Measurements from ENCODE around the gene ADNP.

The ADNP gene

DNA sequence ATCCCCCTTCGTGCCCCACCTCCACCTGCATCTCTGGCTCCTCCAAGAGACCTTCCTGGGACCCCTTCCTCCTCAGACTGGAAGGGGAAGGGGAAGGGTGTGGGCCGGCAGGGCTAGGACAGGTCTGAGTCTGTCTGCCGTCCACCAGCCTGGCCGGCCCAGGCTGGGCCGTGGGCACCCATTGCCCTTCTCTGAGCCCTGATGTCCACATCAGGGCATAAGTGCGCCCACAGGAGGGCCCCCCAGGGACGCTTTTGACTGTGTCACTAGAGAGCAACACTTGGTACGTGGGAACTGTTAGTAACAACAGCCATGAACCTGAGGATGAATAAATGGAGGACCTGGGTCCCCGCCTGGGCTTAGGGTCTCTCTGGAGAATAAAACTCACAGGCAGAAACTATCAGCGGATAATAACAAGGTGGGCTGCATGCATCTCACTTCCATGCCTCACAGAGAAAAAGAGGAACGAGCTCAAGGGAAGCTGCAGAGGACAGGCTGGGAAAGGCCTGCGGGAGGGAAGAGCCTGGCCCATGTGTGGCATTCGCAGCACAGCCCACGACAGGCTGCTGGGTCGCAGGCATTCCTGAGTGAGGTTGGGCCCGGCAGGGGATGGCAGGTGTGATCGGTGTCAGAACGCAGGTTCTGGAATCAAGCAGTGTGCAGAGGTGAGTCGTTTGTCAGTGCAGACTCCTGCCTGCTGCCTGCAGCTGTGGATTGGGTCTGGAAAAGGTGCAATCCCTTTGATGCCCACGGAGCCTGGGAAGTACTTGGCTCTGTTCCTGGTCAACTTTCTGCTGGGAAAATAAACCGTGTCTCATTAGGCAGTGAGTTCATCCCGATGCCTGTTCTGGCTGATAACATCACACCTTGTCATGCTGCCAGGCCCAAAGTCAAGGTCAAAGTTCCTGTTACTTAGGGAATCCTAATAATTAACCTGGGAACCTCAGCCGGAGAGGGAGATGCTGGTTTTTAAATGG is 75.5 kb downstream of the ADNP start:
- TF ChIP-seq, protein P1, sequence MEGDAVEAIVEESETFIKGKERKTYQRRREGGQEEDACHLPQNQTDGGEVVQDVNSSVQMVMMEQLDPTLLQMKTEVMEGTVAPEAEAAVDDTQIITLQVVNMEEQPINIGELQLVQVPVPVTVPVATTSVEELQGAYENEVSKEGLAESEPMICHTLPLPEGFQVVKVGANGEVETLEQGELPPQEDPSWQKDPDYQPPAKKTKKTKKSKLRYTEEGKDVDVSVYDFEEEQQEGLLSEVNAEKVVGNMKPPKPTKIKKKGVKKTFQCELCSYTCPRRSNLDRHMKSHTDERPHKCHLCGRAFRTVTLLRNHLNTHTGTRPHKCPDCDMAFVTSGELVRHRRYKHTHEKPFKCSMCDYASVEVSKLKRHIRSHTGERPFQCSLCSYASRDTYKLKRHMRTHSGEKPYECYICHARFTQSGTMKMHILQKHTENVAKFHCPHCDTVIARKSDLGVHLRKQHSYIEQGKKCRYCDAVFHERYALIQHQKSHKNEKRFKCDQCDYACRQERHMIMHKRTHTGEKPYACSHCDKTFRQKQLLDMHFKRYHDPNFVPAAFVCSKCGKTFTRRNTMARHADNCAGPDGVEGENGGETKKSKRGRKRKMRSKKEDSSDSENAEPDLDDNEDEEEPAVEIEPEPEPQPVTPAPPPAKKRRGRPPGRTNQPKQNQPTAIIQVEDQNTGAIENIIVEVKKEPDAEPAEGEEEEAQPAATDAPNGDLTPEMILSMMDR (conservative IDR thresholded peaks at IDR 0.05; ENCODE audit: low read length), result no peak
- TF ChIP-seq EZH2phosphoT487 (IDR thresholded peaks at IDR 0.05; ENCODE audit: borderline replicate concordance), result no peak
- Histone ChIP-seq H3K9me2 (replicated peaks; ENCODE audit: low read depth, low read length) (no peaks in the 10 kb centered on the region), H3K4me2 (ENCODE audit: low read depth, low read length, poor library complexity, severe bottlenecking) (no peak overlapping the region), H3K9ac (ENCODE audit: low read depth, low read length, poor library complexity, severe bottlenecking) (no peak overlapping the region), H3K4me1 (ENCODE audit: insufficient read depth, low read length, poor library complexity, severe bottlenecking) (peaks cover 4% of the 10 kb centered on the region), H4K20me1 (ENCODE audit: insufficient read depth, low read length, poor library complexity, severe bottlenecking) (no peaks in the 10 kb centered on the region), H2AFZ (ENCODE audit: low read length) (no peak overlapping the region), H3K4me3 (ENCODE audit: low read length, poor library complexity, severe bottlenecking) (no peak overlapping the region), H3K79me2 (ENCODE audit: insufficient read depth, low read length) (no peaks in the 10 kb centered on the region), H3K9me3 (ENCODE audit: insufficient read depth, low read depth, low read length) (no peaks in the 10 kb centered on the region), H3K36me3 (ENCODE audit: insufficient read depth, low read length) (no peaks in the 10 kb centered on the region), H3K27me3 (ENCODE audit: insufficient read depth, low read length, poor library complexity, severe bottlenecking) (no peaks in the 10 kb centered on the region), H3F3A (ENCODE audit: low read depth) (no peaks in the 10 kb centered on the region)

DNA sequence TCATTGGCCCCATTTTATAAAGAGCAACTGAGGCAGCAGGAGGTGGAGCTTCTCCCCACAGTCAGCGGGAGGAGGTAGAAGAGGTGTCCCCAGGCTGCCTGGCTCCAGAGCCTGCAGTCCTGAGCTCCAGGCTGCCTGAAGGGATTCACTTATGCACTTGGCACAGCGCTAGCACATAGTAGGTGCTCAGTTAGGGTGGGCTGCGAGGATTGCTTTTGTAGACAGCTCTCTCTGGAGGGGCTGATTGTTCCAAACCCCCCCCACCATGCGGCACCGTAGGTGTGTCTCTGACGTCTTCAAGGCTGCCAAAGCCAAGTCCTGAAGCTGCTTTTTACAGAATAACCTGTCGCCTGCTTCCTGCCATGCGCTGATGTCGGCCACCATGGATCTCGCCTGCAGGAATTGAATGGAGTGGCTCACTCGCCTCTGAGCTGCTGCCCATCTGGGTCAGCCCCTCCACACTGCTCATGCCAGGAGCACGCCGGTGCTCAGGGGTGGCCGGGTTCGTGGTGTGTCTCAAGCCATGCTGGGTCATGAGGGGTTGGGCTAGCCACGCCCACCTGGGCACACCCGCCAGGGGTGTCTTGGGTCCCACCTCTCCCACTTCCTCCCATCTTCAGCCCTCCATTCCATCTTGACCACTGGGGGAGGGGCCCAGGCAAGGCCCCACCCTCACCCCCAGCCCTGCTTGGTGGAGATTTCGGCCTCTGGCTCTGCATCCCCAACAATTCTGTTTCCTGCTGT is 76.6 kb downstream of the ADNP start:
- H2AFZ ChIP-seq (ENCODE audit: low read length), result no peak overlapping the region
- no peaks in the 10 kb centered on the region for H3K9me2 ChIP-seq (replicated peaks; ENCODE audit: low read depth, low read length)
- H3K36me3 ChIP-seq (ENCODE audit: insufficient read depth, low read length), result no peaks in the 10 kb centered on the region
- no peak overlapping the region for H3K4me2 ChIP-seq (ENCODE audit: low read depth, low read length, poor library complexity, severe bottlenecking)
- H3K79me2 ChIP-seq (ENCODE audit: insufficient read depth, low read length), result no peaks in the 10 kb centered on the region
- no peak overlapping the region for H3K9ac ChIP-seq (ENCODE audit: low read depth, low read length, poor library complexity, severe bottlenecking)
- TF ChIP-seq EZH2phosphoT487 (IDR thresholded peaks at IDR 0.05; ENCODE audit: borderline replicate concordance), result no peak
- TF ChIP-seq, protein P1 (conservative IDR thresholded peaks at IDR 0.05; ENCODE audit: low read length), result no peak
- H3K4me3 ChIP-seq (ENCODE audit: low read length, poor library complexity, severe bottlenecking), result no peak overlapping the region
- H3K4me1 ChIP-seq (ENCODE audit: insufficient read depth, low read length, poor library complexity, severe bottlenecking), result peaks cover 6% of the 10 kb centered on the region
- H4K20me1 ChIP-seq (ENCODE audit: insufficient read depth, low read length, poor library complexity, severe bottlenecking), result no peaks in the 10 kb centered on the region
- no peaks in the 10 kb centered on the region for H3K27me3 ChIP-seq (ENCODE audit: insufficient read depth, low read length, poor library complexity, severe bottlenecking)
- no peaks in the 10 kb centered on the region for H3K9me3 ChIP-seq (ENCODE audit: insufficient read depth, low read depth, low read length)
- H3F3A ChIP-seq (ENCODE audit: low read depth), result no peaks in the 10 kb centered on the region

DNA sequence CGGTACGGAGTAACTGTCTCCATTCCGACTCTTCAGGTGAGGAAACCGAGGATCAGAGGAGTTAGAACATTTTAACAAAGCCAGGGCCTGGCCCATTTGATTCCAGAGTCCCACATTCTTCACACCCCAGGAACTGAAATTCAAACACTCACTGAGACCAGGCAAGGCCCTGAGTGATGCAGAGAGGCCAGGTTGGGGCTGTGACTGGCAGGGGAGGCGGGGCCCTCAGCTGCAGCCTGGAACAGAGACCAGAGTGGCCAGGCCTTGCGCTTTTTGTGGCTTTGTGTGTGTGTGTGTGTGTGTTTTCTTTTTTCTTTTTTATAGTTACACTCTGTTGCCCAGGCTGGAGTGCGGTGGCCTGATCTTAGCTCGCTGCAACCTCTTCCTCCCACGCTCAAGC is 79.2 kb downstream of the ADNP start:
- Histone ChIP-seq H3K79me2 (ENCODE audit: insufficient read depth, low read length) (no peaks in the 10 kb centered on the region), H2AFZ (ENCODE audit: low read length) (no peak overlapping the region), H3K9me3 (ENCODE audit: insufficient read depth, low read depth, low read length) (no peaks in the 10 kb centered on the region), H3K9ac (ENCODE audit: low read depth, low read length, poor library complexity, severe bottlenecking) (no peak overlapping the region), H3K9me2 (replicated peaks; ENCODE audit: low read depth, low read length) (no peaks in the 10 kb centered on the region), H3K27me3 (ENCODE audit: insufficient read depth, low read length, poor library complexity, severe bottlenecking) (no peaks in the 10 kb centered on the region), H3K36me3 (ENCODE audit: insufficient read depth, low read length) (no peaks in the 10 kb centered on the region), H3K4me1 (ENCODE audit: insufficient read depth, low read length, poor library complexity, severe bottlenecking) (peaks cover 6% of the 10 kb centered on the region), H4K20me1 (ENCODE audit: insufficient read depth, low read length, poor library complexity, severe bottlenecking) (no peaks in the 10 kb centered on the region), H3K4me2 (ENCODE audit: low read depth, low read length, poor library complexity, severe bottlenecking) (no peak overlapping the region), H3F3A (ENCODE audit: low read depth) (no peaks in the 10 kb centered on the region), H3K4me3 (ENCODE audit: low read length, poor library complexity, severe bottlenecking) (no peak overlapping the region)
- no peak for TF ChIP-seq EZH2phosphoT487 (IDR thresholded peaks at IDR 0.05; ENCODE audit: borderline replicate concordance)
- TF ChIP-seq, protein P1 (conservative IDR thresholded peaks at IDR 0.05; ENCODE audit: low read length), result no peak

All from Loucy (cell line).